Parathyroid adenoma (tissue), 2 donors: ENCODE results near the gene DCLK1.

Source experiments
- H2AFZ ChIP-seq: fragments of 300-600 bp; sonication (generic); one replicate; pipeline ENCODE4 v1.7.0; 2017; ENCODE audit warnings: antibody characterized with exemption, mild to moderate bottlenecking
- H3K27ac ChIP-seq: fragments of 300-600 bp; sonication (generic); one replicate; pipeline ENCODE4 v1.7.0; 2017
- H3K27me3 ChIP-seq: fragments of 300-600 bp; sonication (generic); one replicate; pipeline ENCODE4 v1.7.0; 2017; ENCODE audit warnings: low read length; ENCODE audit not compliant: control insufficient read depth, insufficient read depth
- H3K36me3 ChIP-seq: fragments of 300-600 bp; sonication (generic); one replicate; pipeline ENCODE4 v1.7.0; 2017; ENCODE audit warnings: low read length; ENCODE audit not compliant: control insufficient read depth, insufficient read depth
- H3K4me1 ChIP-seq: fragments of 300-600 bp; sonication (generic); one replicate; pipeline ENCODE4 v1.7.0; 2017; ENCODE audit warnings: control low read depth
- H3K4me2 ChIP-seq: fragments of 300-600 bp; sonication (generic); one replicate; pipeline ENCODE4 v1.7.0; 2017; ENCODE audit warnings: low read length
- H3K4me3 ChIP-seq: fragments of 300-600 bp; sonication (generic); one replicate; pipeline ENCODE4 v1.7.0; 2017; ENCODE audit warnings: low read depth, low read length
- H3K79me2 ChIP-seq: fragments of 300-600 bp; sonication (generic); one replicate; pipeline ENCODE4 v1.7.0; 2017; ENCODE audit warnings: control low read depth
- H3K9ac ChIP-seq: fragments of 300-600 bp; sonication (generic); one replicate; pipeline ENCODE4 v1.7.0; 2017; ENCODE audit warnings: mild to moderate bottlenecking
- H3K9me3 ChIP-seq: fragments of 300-600 bp; sonication (generic); one replicate; pipeline ENCODE4 v1.7.0; 2017; ENCODE audit warnings: low read length; ENCODE audit not compliant: control insufficient read depth
- CTCF ChIP-seq: fragments of 300-600 bp; sonication (generic); IDR thresholded peaks from one replicate; pipeline ENCODE4 v1.7.0; 2017; ENCODE audit warnings: antibody characterized with exemption, mild to moderate bottlenecking
- donor health status: primary hyperparathyroidism.

Gene DCLK1

DNA sequence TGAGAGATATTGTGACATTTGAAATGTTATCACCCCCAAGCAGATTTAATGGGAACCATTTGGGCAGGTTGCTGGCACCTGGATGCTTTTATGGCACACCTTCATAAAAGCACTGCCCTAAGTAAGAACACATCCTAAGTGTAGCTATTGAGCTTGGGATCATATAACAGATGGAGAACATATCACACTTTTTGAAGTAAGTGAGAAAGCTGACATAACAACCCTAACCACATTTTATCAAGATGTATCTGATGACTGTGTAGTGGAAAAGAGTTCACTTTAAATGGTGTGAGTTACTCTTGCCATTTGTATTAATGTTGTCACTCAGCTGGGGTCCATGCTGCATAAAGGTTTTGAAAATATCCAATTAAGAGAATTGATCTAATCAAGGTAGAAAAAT, 287.9 kb downstream of the DCLK1 start:
- H3K36me3 ChIP-seq, result no peaks in the 10 kb centered on the region
- H3K9ac ChIP-seq, result no peak overlapping the region
- H3K4me3 ChIP-seq, result no peak overlapping the region
- H3K9me3 ChIP-seq, result no peaks in the 10 kb centered on the region
- no peak overlapping the region for H3K27ac ChIP-seq
- no peaks in the 10 kb centered on the region for H3K79me2 ChIP-seq
- no peaks in the 10 kb centered on the region for H3K4me1 ChIP-seq
- no peak overlapping the region for H3K4me2 ChIP-seq
- no peak for TF ChIP-seq CTCF
- H2AFZ ChIP-seq, result no peak overlapping the region
- no peaks in the 10 kb centered on the region for H3K27me3 ChIP-seq

DNA sequence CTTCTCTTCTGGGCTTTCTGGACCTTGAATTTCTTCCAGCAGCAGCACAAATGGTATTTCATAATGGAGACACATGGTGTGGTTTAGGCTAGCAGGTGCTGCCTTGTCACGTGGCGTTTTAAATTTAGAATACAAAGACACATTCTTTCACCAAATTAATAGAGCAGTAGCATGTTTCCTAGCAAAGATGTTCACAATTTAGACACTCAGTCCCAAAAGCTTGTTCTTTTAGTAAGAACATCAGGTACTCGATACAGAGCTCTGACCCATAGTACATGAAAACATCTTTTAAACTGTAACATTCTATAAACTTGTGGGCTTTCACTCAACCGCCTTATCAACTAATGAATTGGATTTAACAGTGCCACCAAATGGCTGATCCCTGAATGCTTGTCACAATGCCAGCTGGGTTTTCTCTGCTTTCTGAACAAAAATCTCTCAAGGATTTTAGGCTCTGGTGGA, 290.1 kb downstream of the DCLK1 start:
- Histone ChIP-seq H3K9me3 (no peaks in the 10 kb centered on the region), H3K27me3 (no peaks in the 10 kb centered on the region), H3K4me2 (no peak overlapping the region), H3K36me3 (no peaks in the 10 kb centered on the region), H3K9ac (no peak overlapping the region), H3K27ac (no peak overlapping the region), H3K4me3 (no peak overlapping the region), H3K79me2 (no peaks in the 10 kb centered on the region), H2AFZ (no peak overlapping the region), H3K4me1 (no peaks in the 10 kb centered on the region)
- no peak for TF ChIP-seq CTCF

GRCh38 chr13:35839806-35840205, 291.4 kb downstream of the DCLK1 start:
- Histone ChIP-seq H3K79me2 (no peaks in the 10 kb centered on the region), H3K9ac (no peak overlapping the region), H3K36me3 (no peaks in the 10 kb centered on the region), H3K4me1 (no peaks in the 10 kb centered on the region), H3K4me2 (no peak overlapping the region), H2AFZ (no peak overlapping the region), H3K27me3 (no peaks in the 10 kb centered on the region), H3K4me3 (no peak overlapping the region), H3K9me3 (no peaks in the 10 kb centered on the region), H3K27ac (no peak overlapping the region)
- no peak for TF ChIP-seq CTCF

DNA sequence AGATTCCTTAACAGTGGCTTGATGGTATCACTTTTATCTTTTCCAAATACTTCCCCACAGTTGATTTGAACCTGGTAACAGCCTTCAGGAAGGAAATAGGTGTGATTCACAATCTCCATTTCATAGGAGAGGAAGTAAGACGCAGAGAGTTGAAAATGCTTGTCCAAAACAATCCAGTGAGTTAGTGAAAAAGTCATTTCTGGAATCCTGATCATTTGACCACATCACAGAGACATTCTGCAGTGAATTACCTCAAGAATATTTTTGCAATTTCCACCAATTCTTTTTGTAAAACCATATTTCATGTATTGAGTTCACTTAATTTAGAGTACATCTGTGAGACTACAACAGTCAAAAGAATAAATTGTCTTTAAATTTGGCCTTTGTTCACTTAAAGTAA, 292.8 kb downstream of the DCLK1 start:
- Histone ChIP-seq H3K9ac (no peak overlapping the region), H3K9me3 (no peaks in the 10 kb centered on the region), H3K27me3 (no peaks in the 10 kb centered on the region), H2AFZ (no peak overlapping the region), H3K27ac (no peak overlapping the region), H3K4me1 (no peaks in the 10 kb centered on the region), H3K4me3 (no peak overlapping the region), H3K4me2 (no peak overlapping the region), H3K79me2 (no peaks in the 10 kb centered on the region), H3K36me3 (no peaks in the 10 kb centered on the region)
- TF ChIP-seq CTCF, result no peak

DNA sequence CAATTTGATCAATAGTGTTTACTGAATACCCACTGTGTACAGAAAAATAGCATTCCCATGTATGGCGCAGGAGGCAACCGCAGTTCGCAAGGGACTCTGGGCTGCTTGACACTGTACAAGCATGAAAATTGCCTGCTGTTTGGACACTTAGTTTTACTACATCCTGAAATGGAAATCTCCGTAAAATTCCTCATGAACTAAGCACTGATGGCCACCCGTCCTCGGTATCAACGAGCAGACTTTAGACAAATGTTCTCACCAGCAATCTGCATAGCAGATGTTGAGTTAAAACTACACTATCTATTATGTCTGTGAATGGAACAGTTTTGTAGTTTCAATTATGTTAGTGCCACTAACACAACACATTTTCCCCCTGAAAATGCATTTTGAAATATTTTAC, 294.7 kb downstream of the DCLK1 start:
- Histone ChIP-seq H3K79me2 (no peaks in the 10 kb centered on the region), H3K27ac (no peak overlapping the region), H3K27me3 (no peaks in the 10 kb centered on the region), H3K9ac (no peak overlapping the region), H2AFZ (no peak overlapping the region), H3K4me1 (no peaks in the 10 kb centered on the region), H3K4me3 (no peak overlapping the region), H3K4me2 (no peak overlapping the region), H3K9me3 (no peaks in the 10 kb centered on the region), H3K36me3 (no peaks in the 10 kb centered on the region)
- TF ChIP-seq CTCF, result no peak
